NCI-H187 (cell line): ENCODE data around the gene BICRAL.
"Not testable (repeated sequence)": the region's sequence is repeated elsewhere in the genome, so short reads cannot be mapped to it uniquely, and the experiment has no call there.

Experiments used
- DNase-seq, 2 experiments: peaks; one replicate each; lab custom pipeline; 2025; lab: John Stamatoyannopoulos, UW

Gene BICRAL, protein sequence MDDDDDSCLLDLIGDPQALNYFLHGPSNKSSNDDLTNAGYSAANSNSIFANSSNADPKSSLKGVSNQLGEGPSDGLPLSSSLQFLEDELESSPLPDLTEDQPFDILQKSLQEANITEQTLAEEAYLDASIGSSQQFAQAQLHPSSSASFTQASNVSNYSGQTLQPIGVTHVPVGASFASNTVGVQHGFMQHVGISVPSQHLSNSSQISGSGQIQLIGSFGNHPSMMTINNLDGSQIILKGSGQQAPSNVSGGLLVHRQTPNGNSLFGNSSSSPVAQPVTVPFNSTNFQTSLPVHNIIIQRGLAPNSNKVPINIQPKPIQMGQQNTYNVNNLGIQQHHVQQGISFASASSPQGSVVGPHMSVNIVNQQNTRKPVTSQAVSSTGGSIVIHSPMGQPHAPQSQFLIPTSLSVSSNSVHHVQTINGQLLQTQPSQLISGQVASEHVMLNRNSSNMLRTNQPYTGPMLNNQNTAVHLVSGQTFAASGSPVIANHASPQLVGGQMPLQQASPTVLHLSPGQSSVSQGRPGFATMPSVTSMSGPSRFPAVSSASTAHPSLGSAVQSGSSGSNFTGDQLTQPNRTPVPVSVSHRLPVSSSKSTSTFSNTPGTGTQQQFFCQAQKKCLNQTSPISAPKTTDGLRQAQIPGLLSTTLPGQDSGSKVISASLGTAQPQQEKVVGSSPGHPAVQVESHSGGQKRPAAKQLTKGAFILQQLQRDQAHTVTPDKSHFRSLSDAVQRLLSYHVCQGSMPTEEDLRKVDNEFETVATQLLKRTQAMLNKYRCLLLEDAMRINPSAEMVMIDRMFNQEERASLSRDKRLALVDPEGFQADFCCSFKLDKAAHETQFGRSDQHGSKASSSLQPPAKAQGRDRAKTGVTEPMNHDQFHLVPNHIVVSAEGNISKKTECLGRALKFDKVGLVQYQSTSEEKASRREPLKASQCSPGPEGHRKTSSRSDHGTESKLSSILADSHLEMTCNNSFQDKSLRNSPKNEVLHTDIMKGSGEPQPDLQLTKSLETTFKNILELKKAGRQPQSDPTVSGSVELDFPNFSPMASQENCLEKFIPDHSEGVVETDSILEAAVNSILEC

DNA sequence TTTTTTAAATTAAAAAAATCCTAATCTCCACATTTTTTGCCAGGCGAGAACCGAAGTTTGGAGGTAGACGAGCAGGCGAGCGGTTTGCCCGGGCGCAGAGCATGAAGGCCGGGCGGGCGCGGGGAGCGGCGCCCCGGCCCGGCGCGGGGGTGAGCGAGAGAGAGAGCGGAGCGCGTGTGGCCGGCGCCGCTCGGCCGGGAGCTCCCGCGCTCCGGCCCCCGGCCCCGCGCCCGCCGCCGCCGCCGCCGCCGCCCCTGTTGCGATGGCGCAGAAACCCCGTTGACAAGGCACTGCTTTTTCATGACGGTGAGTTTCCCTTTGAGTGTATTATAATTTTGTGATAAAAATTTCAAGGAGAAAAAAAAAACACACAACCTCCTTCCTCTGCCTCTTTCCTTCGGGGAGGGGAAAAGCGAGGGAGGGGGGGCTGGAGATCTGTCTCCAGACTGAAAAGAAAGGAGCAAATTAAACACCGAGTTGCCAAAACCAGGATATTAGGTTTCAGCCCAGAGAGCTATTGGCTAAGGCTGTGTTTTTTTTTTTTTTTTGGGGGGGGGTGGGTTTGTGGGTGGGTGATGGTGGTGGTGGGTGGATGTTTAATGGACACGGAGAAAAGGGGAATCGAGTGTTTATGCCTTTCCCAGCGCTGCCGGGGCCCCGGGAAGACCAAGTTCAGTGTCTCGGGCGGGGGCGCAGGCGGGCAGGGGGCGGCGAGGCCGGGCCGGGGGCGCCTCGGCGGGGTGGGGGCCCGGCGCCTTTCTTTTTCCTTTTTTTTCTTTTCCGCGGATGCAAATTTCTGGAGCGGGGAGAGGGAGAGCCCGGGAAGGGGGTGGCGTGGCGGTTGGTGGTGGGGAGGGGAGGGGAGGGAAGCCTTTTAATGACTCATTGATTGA lies at the start of gene BICRAL:
Gene BICRAL (plus strand): TSS at position 257 of the 893 bp plus-strand sequence. CDS start 39,971 bp downstream, outside the sequence.
- peak; percentile 27 to 31 for DNase-seq

DNA sequence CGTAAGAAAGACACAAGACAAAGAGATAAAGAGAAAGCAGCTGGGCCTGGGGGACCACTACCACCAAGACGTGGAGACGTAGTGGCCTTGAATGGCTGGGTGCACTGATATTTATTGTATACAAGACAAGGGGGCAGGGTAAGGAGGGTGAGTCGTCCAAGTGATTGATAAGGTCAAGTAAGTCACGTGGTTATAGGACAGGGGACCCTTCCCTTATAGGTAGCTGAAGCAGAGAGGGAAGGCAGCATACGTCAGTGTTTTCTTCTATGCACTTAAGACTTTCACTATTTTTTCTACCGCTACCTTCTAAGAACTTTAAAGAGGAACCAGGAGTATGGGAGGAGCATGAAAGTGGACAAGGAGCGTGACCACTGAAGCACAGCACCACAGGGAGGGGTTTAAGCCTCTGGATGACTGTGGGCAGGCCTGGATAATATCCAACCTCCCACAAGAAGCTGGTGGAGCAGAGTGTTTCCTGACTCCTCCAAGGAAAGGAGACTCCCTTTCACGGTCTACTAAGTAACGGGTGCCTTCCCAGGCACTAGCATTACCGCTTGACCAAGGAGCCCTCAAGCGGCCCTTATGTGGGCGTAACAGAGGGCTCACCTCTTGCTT lies 47.9 kb upstream of the BICRAL start:
- DNase-seq = not testable (repeated sequence)

DNA sequence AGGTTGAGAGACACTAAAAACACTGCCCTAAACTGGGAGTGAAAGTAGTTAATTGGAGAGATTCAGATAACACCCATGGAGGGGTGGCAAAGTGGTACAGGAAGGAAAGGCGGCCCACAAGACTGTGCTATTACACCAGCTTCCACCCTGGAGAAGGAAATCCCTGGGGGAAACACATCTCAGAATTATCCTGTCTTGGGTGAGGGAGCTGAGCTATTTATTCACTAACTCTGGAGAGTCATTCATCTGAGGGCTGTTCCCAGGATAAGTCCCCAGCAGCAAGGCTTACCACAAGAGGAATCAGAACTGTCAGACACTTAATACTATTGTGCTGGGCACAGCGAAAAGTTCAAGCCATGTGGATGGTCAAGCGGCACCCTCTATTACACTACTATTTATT lies 45.9 kb upstream of the BICRAL start:
- no peak for DNase-seq

DNA sequence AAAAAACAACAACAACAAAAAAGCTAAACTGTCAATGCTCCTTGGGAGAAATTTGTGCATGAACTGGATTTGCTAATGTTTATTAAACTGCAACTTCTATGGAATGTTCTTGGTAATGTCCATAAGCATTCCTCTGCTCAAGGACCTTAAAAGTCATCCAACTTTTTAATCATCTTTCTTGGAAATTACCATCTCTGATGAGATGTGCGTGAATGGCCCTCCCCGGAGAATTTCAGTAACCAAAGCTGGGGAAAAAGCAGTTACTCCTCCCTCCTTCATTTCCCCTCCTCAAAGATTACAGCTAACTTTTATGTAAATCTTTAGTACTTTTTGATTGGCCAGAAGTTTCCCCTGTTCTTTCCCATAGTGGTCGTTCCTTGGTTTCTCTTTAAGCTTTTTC lies 41.1 kb upstream of the BICRAL start:
- no peak for DNase-seq

- no peak for DNase-seq
These were observed 39.5 kb upstream of the BICRAL start for GRCh38 chr6:42742116-42742894.

GRCh38 chr6:42744351-42744893 lies 37.4 kb upstream of the BICRAL start:
- DNase-seq = no peak

DNA sequence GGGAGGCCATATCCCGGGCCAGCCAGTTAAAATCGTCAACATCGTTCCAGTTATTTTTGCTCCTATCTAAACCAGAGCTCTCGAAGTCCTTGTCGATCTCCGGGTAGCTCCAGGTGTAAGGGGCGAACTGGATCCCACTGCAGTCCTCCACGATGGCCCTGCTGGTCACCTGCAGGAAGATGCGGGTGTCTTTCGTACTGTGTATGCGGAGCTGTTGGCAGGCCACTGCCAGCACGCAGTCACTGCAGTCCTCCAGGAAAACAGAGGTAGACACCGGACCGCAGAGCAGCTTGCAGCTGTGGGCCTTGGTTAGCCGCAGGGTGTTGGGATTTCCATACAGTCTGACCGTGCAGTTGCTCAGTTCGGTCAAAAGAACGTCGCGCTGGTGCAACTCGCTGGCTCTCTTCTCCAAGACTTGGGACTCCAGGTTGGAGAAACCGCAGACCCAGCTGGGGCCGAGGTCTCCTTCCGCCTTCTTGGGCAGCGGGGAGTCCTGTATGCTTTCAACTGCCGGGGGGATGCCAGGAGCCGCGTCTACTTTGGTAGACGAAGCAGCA lies 36.7 kb upstream of the BICRAL start:
- no peak for DNase-seq

- peak; percentile 82 to 95 for DNase-seq
These were observed 36.0 kb upstream of the BICRAL start, which contains the start of gene TBCC for GRCh38 chr6:42745640-42746462. TSS of gene TBCC (minus strand) at chr6:42746103. CDS start at chr6:42746073, 30 bp downstream.

DNA sequence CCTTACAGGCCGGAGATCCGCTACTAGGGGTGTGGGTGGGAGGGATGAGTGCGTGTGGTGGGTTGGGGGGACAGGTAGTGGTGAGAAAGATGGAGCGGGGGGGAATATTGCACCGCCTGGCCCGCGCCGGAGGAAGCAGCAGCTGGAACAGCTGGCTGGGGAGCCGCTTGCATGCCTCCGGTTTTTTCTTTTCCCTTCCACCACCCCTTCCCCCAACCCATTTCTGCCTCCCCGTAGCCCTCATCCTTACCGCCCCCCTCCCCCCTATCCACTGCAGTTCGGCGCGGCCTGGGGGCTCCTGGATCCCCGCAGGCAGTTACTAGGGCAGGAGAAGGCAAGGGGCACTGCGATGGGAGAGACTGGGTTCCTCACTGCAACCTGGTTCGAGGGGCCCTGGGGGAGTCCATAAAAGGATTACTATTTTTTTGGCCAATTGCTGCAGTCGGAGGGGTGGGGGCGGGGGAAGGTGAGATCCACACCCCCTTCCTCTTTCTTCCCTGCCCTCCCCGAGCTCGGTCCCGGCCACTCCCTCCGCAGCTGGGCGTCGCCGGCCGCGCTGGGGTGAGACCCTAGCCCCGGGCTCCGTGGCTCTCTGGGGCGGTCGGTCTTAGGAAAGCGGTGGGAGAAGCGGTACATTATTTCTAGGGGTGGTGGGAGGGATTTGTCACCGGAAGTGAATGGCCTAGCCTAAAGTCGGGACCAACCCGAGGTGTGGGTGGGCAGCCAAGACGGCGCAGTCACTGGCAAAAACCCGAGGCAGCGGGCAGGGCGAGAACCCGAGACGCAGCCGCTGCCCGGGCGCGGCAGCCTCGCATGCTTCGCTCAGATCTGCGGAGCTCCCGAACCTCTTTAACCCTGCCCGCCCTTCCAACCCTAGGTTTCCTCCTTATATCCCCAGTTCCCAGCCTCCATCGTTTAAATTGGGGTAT lies 35.1 kb upstream of the BICRAL start:
- peak; percentile 71 to 81 for DNase-seq

DNA sequence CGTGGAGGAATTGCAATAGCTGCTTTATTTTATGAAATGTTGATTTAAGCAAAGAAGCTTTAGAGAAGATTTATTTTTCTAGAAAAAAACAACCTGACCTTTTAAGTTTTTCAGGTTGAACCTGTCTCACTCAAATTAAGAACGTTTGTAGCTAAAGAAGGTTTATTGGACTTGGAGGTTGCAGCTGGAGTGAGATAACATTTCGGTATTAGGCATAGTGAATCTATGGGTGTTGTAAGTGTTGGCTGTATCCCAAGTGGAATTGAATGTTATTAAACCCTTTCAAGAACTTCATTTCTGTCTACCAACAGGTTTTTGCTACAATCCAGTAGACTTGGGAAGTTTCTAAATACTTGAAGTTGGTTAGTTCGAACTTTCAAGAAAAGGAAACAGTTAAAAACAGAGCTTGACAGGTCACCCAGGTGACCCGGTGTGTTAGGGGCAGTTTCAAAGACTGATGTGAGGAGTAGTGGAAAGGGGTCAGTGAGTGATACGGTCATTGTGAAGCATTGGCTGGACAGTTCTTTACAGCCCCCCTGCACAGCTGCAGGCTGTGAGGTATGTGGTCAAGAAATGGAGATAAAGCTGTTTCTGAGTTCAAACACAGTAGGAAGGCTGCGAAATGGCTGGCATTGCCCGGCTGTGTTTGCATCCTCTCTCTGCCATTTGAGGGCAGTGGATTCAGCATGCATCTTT lies 33.5 kb upstream of the BICRAL start:
- no peak for DNase-seq

DNA sequence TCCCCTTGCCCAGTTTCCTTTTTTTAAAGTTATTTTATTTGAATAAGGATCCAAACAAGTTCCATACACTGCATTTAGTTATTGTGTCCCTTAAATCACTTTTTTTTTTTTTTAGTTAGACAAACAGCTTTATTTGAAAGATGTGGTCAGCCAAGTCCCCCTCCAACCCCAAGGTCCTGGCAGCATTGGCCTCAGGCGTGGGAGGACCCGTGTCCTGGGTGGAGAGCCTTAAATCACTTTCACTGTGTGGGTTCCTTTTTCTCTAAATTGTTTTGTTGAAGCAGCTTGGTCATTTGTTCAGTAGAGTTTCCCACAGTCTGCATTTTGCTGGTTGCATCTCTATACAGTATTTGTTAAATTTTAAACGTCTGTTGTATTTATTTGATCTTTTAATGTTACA lies 30.8 kb upstream of the BICRAL start:
- DNase-seq = no peak

GRCh38 chr6:42754759-42755158 lies 27.1 kb upstream of the BICRAL start:
- no peak for DNase-seq

GRCh38 chr6:42756722-42757121 lies 25.1 kb upstream of the BICRAL start:
- no peak for DNase-seq

GRCh38 chr6:42758756-42759430 lies 23.0 kb upstream of the BICRAL start:
- DNase-seq = no peak

- no peak for DNase-seq
These were observed 20.4 kb upstream of the BICRAL start for GRCh38 chr6:42761287-42762067.
